ENCODE measurements around the gene SH2D3A.
"Not testable (repeated sequence)": the region's sequence is repeated elsewhere in the genome, so short reads cannot be mapped to it uniquely, and the experiment has no call there.

SH2D3A gene

GRCh38 chr19:6750062-6750461, 17.2 kb downstream of the SH2D3A start:
- no peak for DNase-seq (ENCODE audit: low read depth, low spot score)
- POLR2A ChIA-PET, result no interaction called here
- no peak overlapping the region for H3K4me3 ChIP-seq (ENCODE audit: low read depth, low read length)
- CTCF ChIA-PET, result interaction anchor here (1.5 kb wide), 1 partner anchor 113 kb away, joined by 3 read pairs; no protein-coding TSS in a partner anchor
- no peak for TF ChIP-seq CTCF (IDR thresholded peaks at IDR 0.05; ENCODE audit: insufficient read depth, low read length, missing control alignments)

GRCh38 chr19:6748543-6748942, 18.7 kb downstream of the SH2D3A start:
- DNase-seq (ENCODE audit: low read depth, low spot score); H3K4me3 ChIP-seq (ENCODE audit: low read depth, low read length); POLR2A ChIA-PET: not testable (repeated sequence)
- CTCF ChIA-PET, result interaction anchor here (1.5 to 1.9 kb wide), 2 partner anchors 10 to 115 kb away, joined by 3 to 6 read pairs; partner anchors contain the start of gene GPR108

GRCh38 chr19:6745965-6746364, 21.3 kb downstream of the SH2D3A start:
- POLR2A ChIA-PET, result no interaction called here
- TF ChIP-seq CTCF (IDR thresholded peaks at IDR 0.05; ENCODE audit: insufficient read depth, low read length, missing control alignments), result no peak
- DNase-seq (ENCODE audit: low read depth, low spot score), result no peak
- CTCF ChIA-PET, result no interaction called here
- no peak overlapping the region for H3K4me3 ChIP-seq (ENCODE audit: low read depth, low read length)

GRCh38 chr19:6744381-6745301, 22.6 kb downstream of the SH2D3A start:
- POLR2A ChIA-PET, result no interaction called here

GRCh38 chr19:6743714-6744380, 23.4 kb downstream of the SH2D3A start:
- POLR2A ChIA-PET, result interaction anchor here (0.6 kb wide), 1 partner anchor 28 kb away, joined by 4 read pairs; no protein-coding TSS in a partner anchor
- H3K4me3 ChIP-seq (ENCODE audit: low read depth, low read length), result no peak overlapping the region
- CTCF ChIA-PET, result interaction anchor here (3.6 kb wide), 1 partner anchor 120 kb away, joined by 22 read pairs; no protein-coding TSS in a partner anchor
- TF ChIP-seq CTCF (IDR thresholded peaks at IDR 0.05; ENCODE audit: insufficient read depth, low read length, missing control alignments), result no peak
- no peak for DNase-seq (ENCODE audit: low read depth, low spot score)

More at GRCh38 chr19:6744381-6745301, 22.6 kb downstream of the SH2D3A start:
- CTCF ChIA-PET, result interaction anchor here (3.6 kb wide), 1 partner anchor 119 kb away, joined by 22 read pairs; no protein-coding TSS in a partner anchor
- no peak for DNase-seq (ENCODE audit: low read depth, low spot score)
- H3K4me3 ChIP-seq (ENCODE audit: low read depth, low read length), result no peak overlapping the region
- no peak for TF ChIP-seq CTCF (IDR thresholded peaks at IDR 0.05; ENCODE audit: insufficient read depth, low read length, missing control alignments)

- no peak for DNase-seq (ENCODE audit: low read depth, low spot score)
- H3K4me3 ChIP-seq (ENCODE audit: low read depth, low read length), result no peak overlapping the region
- ChIA-PET CTCF (interaction anchor here (3.6 kb wide), 1 partner anchor 121 kb away, joined by 22 read pairs; no protein-coding TSS in a partner anchor), POLR2A (interaction anchor here (0.6 kb wide), 1 partner anchor 29 kb away, joined by 4 read pairs; no protein-coding TSS in a partner anchor)
- TF ChIP-seq CTCF (IDR thresholded peaks at IDR 0.05; ENCODE audit: insufficient read depth, low read length, missing control alignments), result no peak
Measured at GRCh38 chr19:6743066-6743465, 24.2 kb downstream of the SH2D3A start.
